Measurements from ENCODE around the gene EEIG2. TPM values are rescaled to one million over a fixed set of nuclear protein-coding genes. Genes with fewer than 3 reads are reported as not detected.

Gene EEIG2
- total and polyA plus RNA-seq, 5 donors from 2014 or later, result 0.43 to 14.3 (median 1.9) TPM

DNA sequence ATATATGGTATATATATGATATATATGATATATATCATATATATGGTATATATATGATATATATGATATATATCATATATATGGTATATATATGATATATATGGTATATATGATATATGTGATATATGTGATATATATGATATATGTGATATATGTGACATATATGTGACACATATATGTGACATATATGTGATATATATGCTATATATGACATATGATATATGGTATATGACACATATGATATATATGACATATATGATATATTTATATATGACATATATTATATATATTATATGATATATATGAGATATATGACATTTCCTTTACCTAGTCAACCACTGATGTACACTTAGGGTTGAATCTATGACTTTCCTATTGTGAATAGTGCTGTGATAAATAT, 36.1 kb upstream of the EEIG2 start:
- Histone ChIP-seq H3K36me3 (ENCODE audit: control insufficient read depth, insufficient read depth, low read length) (no peaks in the 10 kb centered on the region), H3K9me3 (ENCODE audit: control insufficient read depth in 2 of 2, low read length in 2 of 2) (no peaks in the 10 kb centered on the region), H3K4me1 (ENCODE audit: control insufficient read depth, insufficient read depth, low read length, poor library complexity, severe bottlenecking) (no peaks in the 10 kb centered on the region), H3K27ac (ENCODE audit: insufficient read depth, low read length, poor library complexity, severe bottlenecking) (no peak overlapping the region), H3K4me3 (ENCODE audit: low read depth, low read length) (no peak overlapping the region), H3K27me3 (ENCODE audit: control insufficient read depth, insufficient read depth, low read length) (peaks cover 10% of the 10 kb centered on the region)
- peaks cover 0 to 5% (median 3%) of the 10 kb centered on the region in 7 donors for H3K9me3 Mint-ChIP-seq
- H3K4me1 Mint-ChIP-seq, result no peaks in the 10 kb centered on the region
- no peak overlapping the region for H3K27ac Mint-ChIP-seq
- DNase-seq, result no peak
- H3K27me3 Mint-ChIP-seq, result peaks cover 29% of the 10 kb centered on the region
- ATAC-seq (ENCODE audit: low read depth in 2 of 2), result no peak
- H3K4me3 Mint-ChIP-seq, result no peak overlapping the region
- no peaks in the 10 kb centered on the region for H3K36me3 Mint-ChIP-seq

DNA sequence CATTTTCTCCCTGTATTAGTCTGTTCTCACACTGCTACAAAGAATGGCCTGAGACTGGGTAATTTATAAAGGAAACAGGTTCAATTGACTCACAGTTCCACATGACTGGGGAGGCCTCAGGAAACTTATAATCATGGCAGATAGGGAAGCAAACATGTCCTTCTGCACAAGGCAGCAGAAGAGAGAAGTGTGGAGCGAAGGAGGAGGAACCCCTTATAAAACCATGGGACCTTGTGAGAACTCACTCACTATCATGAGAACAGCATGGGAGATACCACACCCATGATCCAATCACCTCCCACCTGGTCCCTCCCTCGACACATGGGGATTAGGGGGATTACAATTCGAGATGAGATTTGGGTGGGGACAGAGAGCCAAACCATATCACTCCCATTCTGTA, 35.2 kb upstream of the EEIG2 start:
- Mint-ChIP-seq H3K4me3 (no peak overlapping the region), H3K9me3 (peaks cover 0 to 5% (median 3%) of the 10 kb centered on the region in 7 donors), H3K27me3 (peaks cover 32% of the 10 kb centered on the region), H3K4me1 (no peaks in the 10 kb centered on the region), H3K36me3 (no peaks in the 10 kb centered on the region), H3K27ac (no peak overlapping the region)
- H3K4me1 ChIP-seq (ENCODE audit: control insufficient read depth, insufficient read depth, low read length, poor library complexity, severe bottlenecking), result no peaks in the 10 kb centered on the region
- no peak for ATAC-seq (ENCODE audit: low read depth in 2 of 2)
- H3K27ac ChIP-seq (ENCODE audit: insufficient read depth, low read length, poor library complexity, severe bottlenecking), result no peak overlapping the region
- H3K27me3 ChIP-seq (ENCODE audit: control insufficient read depth, insufficient read depth, low read length), result peaks cover 12% of the 10 kb centered on the region
- no peaks in the 10 kb centered on the region for H3K36me3 ChIP-seq (ENCODE audit: control insufficient read depth, insufficient read depth, low read length)
- H3K4me3 ChIP-seq (ENCODE audit: low read depth, low read length), result no peak overlapping the region
- H3K9me3 ChIP-seq (ENCODE audit: control insufficient read depth in 2 of 2, low read length in 2 of 2), result no peaks in the 10 kb centered on the region
- DNase-seq, result no peak

DNA sequence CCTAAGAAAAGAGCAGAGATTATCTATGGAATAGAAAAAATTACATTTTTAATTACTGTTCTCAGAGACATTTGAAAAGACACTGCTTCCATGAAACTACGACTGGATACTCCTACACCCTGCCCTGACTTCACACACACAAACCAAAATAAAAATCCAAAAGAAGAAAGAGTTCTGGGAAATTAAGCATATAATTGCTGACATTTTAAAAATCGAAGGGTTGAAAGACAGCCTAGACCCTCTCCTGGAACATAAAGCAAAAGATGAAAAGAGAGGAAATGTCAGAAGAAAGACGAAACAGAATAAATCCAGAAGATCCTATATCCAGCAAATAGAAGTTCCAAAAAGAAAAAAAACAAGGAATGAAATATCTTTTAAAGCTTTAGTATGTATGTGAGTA, 32.8 kb upstream of the EEIG2 start:
- DNase-seq (no peak), ATAC-seq (ENCODE audit: low read depth in 2 of 2) (no peak)
- no peak overlapping the region for H3K27ac Mint-ChIP-seq
- H3K9me3 ChIP-seq (ENCODE audit: control insufficient read depth in 2 of 2, low read length in 2 of 2), result no peaks in the 10 kb centered on the region
- H3K9me3 Mint-ChIP-seq, result peaks cover 0 to 5% (median 3%) of the 10 kb centered on the region in 7 donors
- no peak overlapping the region for H3K27ac ChIP-seq (ENCODE audit: insufficient read depth, low read length, poor library complexity, severe bottlenecking)
- H3K4me3 Mint-ChIP-seq, result no peak overlapping the region
- peaks cover 9% of the 10 kb centered on the region for H3K27me3 ChIP-seq (ENCODE audit: control insufficient read depth, insufficient read depth, low read length)
- no peaks in the 10 kb centered on the region for H3K36me3 Mint-ChIP-seq
- H3K27me3 Mint-ChIP-seq, result peaks cover 40% of the 10 kb centered on the region
- H3K4me3 ChIP-seq (ENCODE audit: low read depth, low read length), result no peak overlapping the region
- no peaks in the 10 kb centered on the region for H3K4me1 ChIP-seq (ENCODE audit: control insufficient read depth, insufficient read depth, low read length, poor library complexity, severe bottlenecking)
- H3K36me3 ChIP-seq (ENCODE audit: control insufficient read depth, insufficient read depth, low read length), result no peaks in the 10 kb centered on the region
- no peaks in the 10 kb centered on the region for H3K4me1 Mint-ChIP-seq

DNA sequence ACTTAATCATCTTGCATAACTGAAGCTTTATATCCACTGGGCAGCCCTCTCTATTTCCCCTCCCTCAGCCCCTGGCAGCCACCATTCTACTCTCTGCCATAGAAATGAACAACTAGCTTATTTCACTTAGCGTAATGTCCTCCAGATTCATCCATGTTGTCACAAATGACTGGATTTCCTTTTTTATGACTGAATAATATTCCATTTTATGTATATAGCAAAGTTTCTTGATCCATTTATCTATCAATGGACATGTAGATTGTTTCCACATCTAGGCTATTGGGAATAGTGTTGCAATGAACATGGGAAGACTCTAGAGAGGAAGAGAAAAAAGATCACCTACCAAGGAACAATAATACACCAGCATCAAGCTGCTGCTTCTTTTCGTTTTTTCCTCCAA, 32.1 kb upstream of the EEIG2 start:
- peaks cover 37% of the 10 kb centered on the region for H3K27me3 Mint-ChIP-seq
- DNase-seq (no peak), ATAC-seq (ENCODE audit: low read depth in 2 of 2) (no peak)
- no peaks in the 10 kb centered on the region for H3K4me1 ChIP-seq (ENCODE audit: control insufficient read depth, insufficient read depth, low read length, poor library complexity, severe bottlenecking)
- H3K27ac ChIP-seq (ENCODE audit: insufficient read depth, low read length, poor library complexity, severe bottlenecking), result no peak overlapping the region
- no peak overlapping the region for H3K27ac Mint-ChIP-seq
- no peaks in the 10 kb centered on the region for H3K36me3 Mint-ChIP-seq
- no peaks in the 10 kb centered on the region for H3K9me3 ChIP-seq (ENCODE audit: control insufficient read depth in 2 of 2, low read length in 2 of 2)
- no peak overlapping the region for H3K4me3 Mint-ChIP-seq
- peaks cover 9% of the 10 kb centered on the region for H3K27me3 ChIP-seq (ENCODE audit: control insufficient read depth, insufficient read depth, low read length)
- no peaks in the 10 kb centered on the region for H3K4me1 Mint-ChIP-seq
- H3K9me3 Mint-ChIP-seq, result peaks cover 0 to 5% (median 3%) of the 10 kb centered on the region in 7 donors
- H3K36me3 ChIP-seq (ENCODE audit: control insufficient read depth, insufficient read depth, low read length), result no peaks in the 10 kb centered on the region
- no peak overlapping the region for H3K4me3 ChIP-seq (ENCODE audit: low read depth, low read length)

DNA sequence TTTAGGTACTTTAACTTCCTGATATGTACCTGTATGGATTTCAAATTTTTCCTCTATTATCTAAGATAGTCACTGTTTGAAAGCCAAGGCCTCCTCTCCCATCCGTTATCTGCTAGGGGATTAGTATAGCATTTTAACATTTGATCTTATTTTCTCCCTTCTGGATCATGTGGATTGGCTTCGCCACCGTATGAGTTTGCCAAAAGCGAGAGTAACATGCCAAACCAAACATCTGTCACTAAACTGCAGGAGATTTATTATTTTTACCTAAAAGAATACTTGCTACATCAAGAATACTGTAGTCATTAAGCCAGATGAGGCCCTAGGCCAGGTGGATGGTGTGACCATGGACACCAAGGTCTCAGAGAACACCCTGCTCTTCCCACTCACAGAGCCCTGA, 28.5 kb upstream of the EEIG2 start:
- H3K27ac Mint-ChIP-seq, result no peak overlapping the region
- no peak for ATAC-seq (ENCODE audit: low read depth in 2 of 2)
- no peak overlapping the region for H3K4me3 Mint-ChIP-seq

DNA sequence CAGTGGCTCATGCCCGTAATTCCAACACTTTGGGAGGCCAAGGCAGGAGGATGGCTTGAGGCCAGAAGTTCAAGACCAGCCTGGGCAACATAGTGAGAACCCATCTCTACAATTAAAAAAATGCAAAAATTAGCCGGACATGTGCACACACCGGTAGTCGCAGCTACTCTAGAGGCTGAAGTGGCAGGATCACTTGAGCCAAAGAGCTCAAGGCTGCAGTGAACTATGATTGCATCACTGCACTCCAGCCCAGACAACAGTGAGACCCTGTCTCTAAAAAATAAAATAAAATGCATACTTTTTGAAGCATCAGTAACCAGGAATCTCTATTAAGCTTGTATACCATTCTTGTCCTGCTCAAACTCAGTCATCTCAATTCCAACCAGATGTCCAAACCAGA, 27.2 kb upstream of the EEIG2 start:
- no peak for DNase-seq
- Mint-ChIP-seq H3K9me3 (peaks cover 0 to 4% (median 0%) of the 10 kb centered on the region in 7 donors), H3K27ac (no peak overlapping the region), H3K4me3 (no peak overlapping the region), H3K4me1 (no peaks in the 10 kb centered on the region), H3K27me3 (peaks cover 21% of the 10 kb centered on the region), H3K36me3 (no peaks in the 10 kb centered on the region)
- no peaks in the 10 kb centered on the region for H3K4me1 ChIP-seq (ENCODE audit: control insufficient read depth, insufficient read depth, low read length, poor library complexity, severe bottlenecking)
- ATAC-seq (ENCODE audit: low read depth in 2 of 2), result no peak
- peaks cover 10% of the 10 kb centered on the region for H3K27me3 ChIP-seq (ENCODE audit: control insufficient read depth, insufficient read depth, low read length)
- no peak overlapping the region for H3K27ac ChIP-seq (ENCODE audit: insufficient read depth, low read length, poor library complexity, severe bottlenecking)
- no peaks in the 10 kb centered on the region for H3K36me3 ChIP-seq (ENCODE audit: control insufficient read depth, insufficient read depth, low read length)
- no peak overlapping the region for H3K4me3 ChIP-seq (ENCODE audit: low read depth, low read length)
- no peaks in the 10 kb centered on the region for H3K9me3 ChIP-seq (ENCODE audit: control insufficient read depth in 2 of 2, low read length in 2 of 2)

More for the DNA sequence above, 28.5 kb upstream of the EEIG2 start:
- no peak for DNase-seq
- Histone ChIP-seq H3K4me1 (ENCODE audit: control insufficient read depth, insufficient read depth, low read length, poor library complexity, severe bottlenecking) (no peaks in the 10 kb centered on the region), H3K27me3 (ENCODE audit: control insufficient read depth, insufficient read depth, low read length) (peaks cover 11% of the 10 kb centered on the region), H3K4me3 (ENCODE audit: low read depth, low read length) (no peak overlapping the region), H3K9me3 (ENCODE audit: control insufficient read depth in 2 of 2, low read length in 2 of 2) (no peaks in the 10 kb centered on the region), H3K36me3 (ENCODE audit: control insufficient read depth, insufficient read depth, low read length) (no peaks in the 10 kb centered on the region), H3K27ac (ENCODE audit: insufficient read depth, low read length, poor library complexity, severe bottlenecking) (no peak overlapping the region)
- H3K27me3 Mint-ChIP-seq, result peaks cover 26% of the 10 kb centered on the region
- no peaks in the 10 kb centered on the region for H3K4me1 Mint-ChIP-seq
- peaks cover 0 to 3% (median 0%) of the 10 kb centered on the region in 7 donors for H3K9me3 Mint-ChIP-seq
- no peaks in the 10 kb centered on the region for H3K36me3 Mint-ChIP-seq

DNA sequence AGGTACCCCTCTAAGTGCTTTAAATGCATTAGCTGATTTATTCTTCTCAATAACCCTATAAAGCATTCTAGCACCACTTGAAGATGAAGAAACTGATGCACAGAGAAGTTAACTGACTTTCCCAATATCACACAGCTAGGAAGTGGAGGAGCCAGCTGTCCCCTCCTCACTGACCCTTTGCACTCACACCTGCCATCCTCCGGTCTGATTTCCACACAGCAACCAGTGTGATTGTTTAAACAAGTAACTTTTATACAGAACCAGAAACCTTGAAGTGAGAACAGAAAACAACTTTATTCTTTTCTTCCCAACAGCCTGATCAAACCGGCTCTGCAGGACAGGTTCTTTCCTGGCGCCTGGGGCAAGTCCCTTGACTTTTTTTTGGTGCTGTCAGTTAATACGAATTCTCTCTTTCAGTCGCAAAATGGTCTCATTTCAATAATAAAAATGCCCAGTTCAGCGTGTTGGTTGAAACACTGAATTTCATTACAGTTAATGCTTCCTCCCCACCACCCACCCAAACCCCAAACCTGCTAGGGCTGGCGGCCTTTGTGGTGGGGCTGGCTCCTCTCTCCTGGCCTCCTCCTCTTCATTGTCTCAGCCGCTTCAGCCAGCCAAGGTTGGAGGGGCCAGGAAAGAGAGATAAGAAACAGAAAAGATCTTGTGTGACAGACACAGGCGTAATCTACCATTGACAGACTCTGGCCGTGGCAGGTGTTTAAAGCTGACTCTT, 26.4 kb upstream of the EEIG2 start:
- no peak for DNase-seq
- no peak for ATAC-seq (ENCODE audit: low read depth in 2 of 2)
- H3K9me3 ChIP-seq (ENCODE audit: control insufficient read depth in 2 of 2, low read length in 2 of 2), result no peaks in the 10 kb centered on the region
- peaks cover 10% of the 10 kb centered on the region for H3K27me3 ChIP-seq (ENCODE audit: control insufficient read depth, insufficient read depth, low read length)
- peaks cover 0 to 7% (median 0%) of the 10 kb centered on the region in 7 donors for H3K9me3 Mint-ChIP-seq
- no peaks in the 10 kb centered on the region for H3K36me3 Mint-ChIP-seq
- no peak overlapping the region for H3K4me3 Mint-ChIP-seq
- no peaks in the 10 kb centered on the region for H3K4me1 ChIP-seq (ENCODE audit: control insufficient read depth, insufficient read depth, low read length, poor library complexity, severe bottlenecking)
- H3K27me3 Mint-ChIP-seq, result peaks cover 29% of the 10 kb centered on the region
- H3K27ac ChIP-seq (ENCODE audit: insufficient read depth, low read length, poor library complexity, severe bottlenecking), result no peak overlapping the region
- no peak overlapping the region for H3K4me3 ChIP-seq (ENCODE audit: low read depth, low read length)
- no peak overlapping the region for H3K27ac Mint-ChIP-seq
- H3K36me3 ChIP-seq (ENCODE audit: control insufficient read depth, insufficient read depth, low read length), result no peaks in the 10 kb centered on the region
- H3K4me1 Mint-ChIP-seq, result no peaks in the 10 kb centered on the region

DNA sequence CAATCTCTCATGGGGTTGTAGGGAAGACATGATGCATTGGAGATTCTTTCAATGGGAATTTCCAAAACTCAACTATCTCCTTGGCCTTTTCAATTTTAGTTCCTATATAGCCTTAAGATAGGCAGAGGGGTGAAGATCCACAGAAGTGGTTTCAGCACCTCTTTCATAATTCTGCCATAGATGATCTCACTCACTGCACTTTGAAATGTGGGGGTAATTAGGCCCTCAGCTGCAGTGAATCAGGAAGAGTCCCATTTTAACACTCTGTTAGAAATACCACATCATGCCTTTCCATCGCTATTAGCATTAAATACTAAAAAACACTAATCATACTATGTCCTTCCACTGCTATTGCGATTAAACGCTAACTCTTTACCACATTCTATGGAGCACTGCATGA, 25.1 kb upstream of the EEIG2 start:
- Mint-ChIP-seq H3K4me1 (no peaks in the 10 kb centered on the region), H3K9me3 (peaks cover 0 to 8% (median 0%) of the 10 kb centered on the region in 7 donors), H3K27ac (no peak overlapping the region), H3K27me3 (peaks cover 38% of the 10 kb centered on the region), H3K4me3 (no peak overlapping the region), H3K36me3 (no peaks in the 10 kb centered on the region)
- Histone ChIP-seq H3K36me3 (ENCODE audit: control insufficient read depth, insufficient read depth, low read length) (no peaks in the 10 kb centered on the region), H3K9me3 (ENCODE audit: control insufficient read depth in 2 of 2, low read length in 2 of 2) (no peaks in the 10 kb centered on the region), H3K27me3 (ENCODE audit: control insufficient read depth, insufficient read depth, low read length) (peaks cover 14% of the 10 kb centered on the region), H3K27ac (ENCODE audit: insufficient read depth, low read length, poor library complexity, severe bottlenecking) (no peak overlapping the region), H3K4me3 (ENCODE audit: low read depth, low read length) (no peak overlapping the region), H3K4me1 (ENCODE audit: control insufficient read depth, insufficient read depth, low read length, poor library complexity, severe bottlenecking) (no peaks in the 10 kb centered on the region)
- DNase-seq, result no peak
- ATAC-seq (ENCODE audit: low read depth in 2 of 2), result no peak
